GM12874 (cell line): Measurements from ENCODE around the gene CMSS1.

Source experiments
- TF ChIP-seq, protein P1 (sequence below): IDR thresholded peaks from 2 replicates; pipeline ENCODE4 v1.5.1; 2011; ENCODE audit warnings: low read depth, mild to moderate bottlenecking, control low read depth, low read length, moderate library complexity; ENCODE audit not compliant: insufficient read depth

CMSS1 gene

DNA sequence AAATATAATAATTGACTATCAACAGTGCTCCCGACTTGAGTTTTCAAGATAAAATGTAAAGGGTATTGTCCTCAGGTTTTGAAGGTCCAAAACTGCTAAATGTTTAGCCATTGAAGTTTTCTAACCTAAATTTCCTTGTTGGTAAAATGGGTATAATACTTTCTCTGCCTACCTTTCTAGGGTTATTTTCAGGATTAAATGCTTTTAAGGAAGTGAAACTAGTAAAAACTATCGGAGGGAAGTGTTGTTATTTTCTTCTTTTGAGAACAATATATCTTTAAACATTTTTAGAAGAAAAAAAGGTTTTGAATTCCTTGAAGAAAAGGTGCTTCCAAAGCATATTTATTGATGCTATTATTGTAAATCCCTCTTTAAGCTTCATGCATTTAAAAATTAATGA, 229.3 kb downstream of the CMSS1 start:
- TF ChIP-seq, protein P1, sequence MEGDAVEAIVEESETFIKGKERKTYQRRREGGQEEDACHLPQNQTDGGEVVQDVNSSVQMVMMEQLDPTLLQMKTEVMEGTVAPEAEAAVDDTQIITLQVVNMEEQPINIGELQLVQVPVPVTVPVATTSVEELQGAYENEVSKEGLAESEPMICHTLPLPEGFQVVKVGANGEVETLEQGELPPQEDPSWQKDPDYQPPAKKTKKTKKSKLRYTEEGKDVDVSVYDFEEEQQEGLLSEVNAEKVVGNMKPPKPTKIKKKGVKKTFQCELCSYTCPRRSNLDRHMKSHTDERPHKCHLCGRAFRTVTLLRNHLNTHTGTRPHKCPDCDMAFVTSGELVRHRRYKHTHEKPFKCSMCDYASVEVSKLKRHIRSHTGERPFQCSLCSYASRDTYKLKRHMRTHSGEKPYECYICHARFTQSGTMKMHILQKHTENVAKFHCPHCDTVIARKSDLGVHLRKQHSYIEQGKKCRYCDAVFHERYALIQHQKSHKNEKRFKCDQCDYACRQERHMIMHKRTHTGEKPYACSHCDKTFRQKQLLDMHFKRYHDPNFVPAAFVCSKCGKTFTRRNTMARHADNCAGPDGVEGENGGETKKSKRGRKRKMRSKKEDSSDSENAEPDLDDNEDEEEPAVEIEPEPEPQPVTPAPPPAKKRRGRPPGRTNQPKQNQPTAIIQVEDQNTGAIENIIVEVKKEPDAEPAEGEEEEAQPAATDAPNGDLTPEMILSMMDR, result no peak

DNA sequence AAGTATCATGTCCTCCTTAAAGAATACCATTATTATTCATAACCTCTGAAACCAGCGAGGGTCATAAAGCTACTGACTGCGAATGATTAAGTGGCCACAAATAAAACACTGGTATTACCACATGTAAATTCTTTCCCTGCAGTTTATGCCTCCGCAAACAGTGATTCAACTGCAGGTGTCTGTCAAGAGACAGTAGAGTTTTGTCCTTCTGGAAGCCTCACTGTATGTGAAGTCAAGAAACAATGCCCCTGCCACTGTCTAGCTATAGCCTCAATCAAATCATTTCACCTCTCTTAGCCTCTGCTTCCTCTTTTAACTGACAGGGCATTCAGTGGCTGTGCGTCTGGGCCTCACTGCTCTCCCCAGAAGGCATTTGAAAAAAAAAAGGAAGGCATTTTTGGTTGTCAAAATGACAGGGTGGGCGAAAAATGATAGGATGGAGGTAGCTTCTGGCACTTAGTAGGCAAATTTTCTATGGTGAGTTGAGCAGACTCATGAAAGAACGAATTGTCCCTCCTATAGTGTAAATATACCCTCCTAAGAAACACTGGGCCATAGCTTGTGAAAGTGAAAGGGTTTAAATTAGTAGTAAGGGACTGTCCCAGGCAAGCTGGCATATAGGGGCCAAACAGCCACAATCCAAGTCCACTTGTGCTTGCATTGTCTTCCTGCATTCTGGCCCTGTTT, 229.9 kb downstream of the CMSS1 start:
- TF ChIP-seq, protein P1, result no peak

DNA sequence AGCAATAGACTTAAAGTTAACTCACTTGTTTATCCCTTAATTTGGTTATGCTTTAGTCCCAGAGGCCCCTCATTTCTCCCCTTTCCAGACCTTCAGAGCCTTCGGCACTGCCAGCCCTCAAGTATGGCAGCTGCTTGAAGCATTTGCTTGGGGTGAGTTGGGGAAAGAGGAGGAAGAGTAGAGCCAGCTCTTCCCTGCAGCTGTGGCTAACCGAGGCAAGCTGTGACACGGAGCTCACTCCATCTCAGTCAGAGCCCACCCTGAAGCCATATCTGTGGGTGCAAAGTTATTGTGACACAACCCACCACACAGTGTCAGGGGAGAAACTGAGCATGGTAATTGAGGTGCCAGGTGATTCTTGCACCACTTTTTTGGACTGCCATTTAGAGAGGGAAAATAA, 230.6 kb downstream of the CMSS1 start:
- TF ChIP-seq, protein P1, result no peak

DNA sequence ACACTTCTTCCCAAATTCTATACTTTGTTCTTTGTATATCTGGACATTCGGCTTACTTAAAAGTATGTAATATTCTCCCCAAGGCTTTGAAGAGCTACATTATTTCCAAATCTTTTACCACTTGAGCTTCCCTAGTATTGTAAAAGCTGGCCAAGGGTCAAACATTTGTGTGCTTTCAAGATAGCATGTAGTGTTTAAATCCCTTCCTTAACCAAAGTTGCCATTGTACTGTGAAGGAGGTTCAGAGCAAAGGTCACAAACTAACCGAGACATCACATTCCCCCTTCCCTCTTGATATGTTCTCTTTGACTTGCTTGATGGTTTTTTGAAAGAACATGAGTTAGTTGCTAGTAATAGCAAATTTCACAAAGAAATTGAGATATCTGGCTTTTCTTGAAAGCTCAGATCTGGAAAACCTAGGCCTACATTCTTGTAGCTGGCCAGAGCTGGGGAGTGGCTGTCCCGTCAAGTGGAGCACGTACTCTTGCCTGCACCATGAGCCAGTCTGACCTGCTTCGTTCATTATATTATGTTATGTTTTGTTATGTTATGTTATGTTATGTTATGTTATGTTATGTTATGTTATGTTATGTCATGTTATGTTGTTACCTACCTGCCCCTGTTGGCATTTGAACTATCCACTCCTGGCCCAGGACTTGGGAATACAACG, 236.4 kb downstream of the CMSS1 start:
- TF ChIP-seq, protein P1, result no peak

DNA sequence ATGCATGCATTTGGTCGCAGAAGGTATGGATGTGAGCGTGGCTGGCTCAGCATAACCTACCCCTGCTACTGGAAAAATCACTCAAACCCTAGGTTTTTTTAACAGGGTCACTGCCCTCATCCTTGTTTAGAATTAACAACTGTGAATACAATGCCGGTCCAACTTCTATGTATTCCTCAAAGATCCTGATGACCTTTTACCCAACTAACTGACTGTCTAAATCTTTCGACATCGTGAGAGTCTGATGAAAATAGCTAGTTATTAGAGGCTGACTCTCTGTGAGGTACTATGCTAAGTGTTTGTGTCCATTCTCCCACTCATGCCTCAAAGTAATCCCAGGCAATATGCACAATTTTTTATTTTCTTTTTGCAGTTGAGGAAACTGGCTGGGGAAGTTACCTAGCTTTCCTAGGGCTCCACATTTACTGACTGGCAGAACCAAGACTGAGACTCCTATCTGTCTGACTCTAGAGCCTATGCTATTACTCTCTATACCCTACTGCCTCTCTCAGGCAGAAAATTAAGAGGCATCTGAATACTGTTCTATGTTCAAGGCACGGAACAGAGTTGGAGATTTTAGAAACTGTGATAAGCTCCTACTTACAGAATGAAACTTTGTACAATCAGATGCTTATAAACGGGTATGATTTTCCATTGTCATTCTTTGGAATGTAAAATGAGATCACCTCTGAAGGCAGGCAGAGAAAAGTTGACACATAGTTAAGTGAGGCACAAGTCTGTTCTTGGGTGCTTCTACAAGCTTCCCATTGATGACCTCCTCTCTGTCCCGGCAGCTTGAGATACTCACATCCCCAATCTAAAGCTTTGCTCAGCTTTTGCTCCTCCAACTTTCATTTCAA, 240.3 kb downstream of the CMSS1 start:
- TF ChIP-seq, protein P1, result no peak

DNA sequence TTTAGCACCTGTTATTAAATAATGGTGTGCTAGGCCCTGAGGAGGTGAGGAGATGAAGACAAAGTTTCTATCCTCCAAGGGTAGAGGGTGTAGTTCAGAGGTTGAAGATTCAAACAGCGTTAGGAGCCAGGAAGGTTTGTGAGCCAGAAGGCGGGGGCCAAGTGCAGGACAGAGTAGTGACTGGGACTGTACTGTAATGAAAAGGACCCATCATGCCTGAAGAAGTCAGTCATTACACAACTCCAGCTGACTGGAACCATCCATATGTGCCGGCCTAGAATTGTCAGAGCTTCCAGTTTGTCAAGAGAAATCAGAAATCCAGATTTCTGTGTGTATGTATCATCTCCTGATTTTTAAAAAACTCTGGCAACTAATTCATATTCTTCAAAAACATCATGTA, 241.8 kb downstream of the CMSS1 start:
- TF ChIP-seq, protein P1, result no peak
